HG03442 (cell line): ENCODE data around the gene ATP8A2.

Source experiments
- ATAC-seq: cut with Tn5 transposase; IDR thresholded peaks from one replicate; pipeline ENCODE4 v1.9.1; 2021; ENCODE audit warnings: mild to moderate bottlenecking, moderate library complexity; ENCODE audit not compliant: unreplicated experiment

Gene ATP8A2

GRCh38 chr13:25380741-25381324 lies 9.1 kb downstream of the ATP8A2 start:
- ATAC-seq = no peak

DNA sequence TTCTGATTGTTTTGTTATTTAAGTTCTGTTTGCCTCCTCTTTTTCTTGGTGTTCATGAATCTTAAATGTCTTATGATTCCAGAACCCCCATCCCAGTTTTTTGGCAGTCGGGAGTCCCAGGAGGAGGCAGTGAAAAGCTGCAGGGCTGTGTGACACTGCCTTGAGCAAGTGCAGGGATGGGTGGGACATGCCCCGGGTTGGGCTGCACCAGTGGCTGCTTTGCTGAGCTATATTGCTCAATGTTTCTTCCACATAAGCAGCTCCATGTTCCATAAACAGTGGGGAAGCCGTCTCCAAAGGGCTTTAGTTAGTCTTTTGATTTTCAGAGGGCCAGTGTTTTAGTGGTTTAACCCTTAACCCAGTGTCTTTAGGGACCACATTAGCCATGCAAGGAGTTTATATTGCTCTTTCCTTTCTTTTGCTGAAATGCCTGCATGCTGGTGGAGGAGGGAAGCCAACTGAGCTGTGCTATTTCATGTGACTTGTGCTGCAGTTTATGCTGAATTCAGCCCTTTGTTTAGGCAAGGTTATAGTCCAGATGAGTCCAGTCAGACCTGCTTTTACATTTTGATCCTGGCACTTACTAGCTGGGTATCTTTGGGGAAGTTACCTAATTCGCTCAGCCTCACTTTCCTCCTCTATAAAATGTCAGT lies 13.1 kb downstream of the ATP8A2 start:
- no peak for ATAC-seq

GRCh38 chr13:25391932-25392331 lies 20.2 kb downstream of the ATP8A2 start:
- no peak for ATAC-seq

GRCh38 chr13:25394402-25395060 lies 22.8 kb downstream of the ATP8A2 start:
- no peak for ATAC-seq

- no peak for ATAC-seq
Observed at GRCh38 chr13:25397763-25398162, 26.0 kb downstream of the ATP8A2 start.

DNA sequence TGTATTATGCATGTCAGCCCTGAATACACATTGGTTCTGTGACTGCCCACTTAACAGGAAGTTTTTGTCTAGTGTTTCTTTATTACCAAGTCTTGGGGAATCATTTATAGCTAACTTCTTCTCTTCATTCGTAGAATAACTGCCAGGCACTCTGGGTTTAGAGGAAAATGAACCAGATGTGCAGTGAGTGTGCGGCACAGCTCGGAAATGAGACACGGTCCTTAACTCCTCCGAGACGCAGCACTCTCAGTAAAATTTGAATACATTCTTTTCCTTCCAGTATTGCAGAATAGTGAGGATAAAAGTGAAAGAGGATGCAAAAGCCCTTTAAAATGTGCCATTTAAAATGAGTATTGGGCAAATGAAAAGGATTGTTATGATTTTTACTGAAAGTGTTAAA lies 29.2 kb downstream of the ATP8A2 start:
- no peak for ATAC-seq

GRCh38 chr13:25401958-25402357 lies 30.2 kb downstream of the ATP8A2 start:
- no peak for ATAC-seq

DNA sequence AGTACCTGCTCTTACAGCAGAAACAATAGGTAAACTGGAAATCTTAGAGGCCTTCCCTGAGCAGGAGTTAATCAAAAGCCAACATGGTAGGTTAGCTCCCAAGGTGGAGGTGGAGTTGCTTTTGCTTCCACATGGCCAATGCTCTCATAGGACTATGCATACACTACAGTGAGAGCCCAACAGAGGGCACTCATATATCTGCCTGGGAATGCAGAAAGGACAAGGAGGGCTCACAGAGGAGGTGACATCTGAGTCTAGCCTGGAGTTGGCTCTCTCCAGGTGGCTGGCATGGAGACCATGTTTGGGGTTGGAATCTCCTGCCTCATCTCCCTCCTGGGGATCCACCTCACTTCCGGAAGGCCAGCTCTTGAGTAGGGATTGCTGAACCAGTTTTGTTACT lies 34.6 kb downstream of the ATP8A2 start:
- ATAC-seq = no peak

DNA sequence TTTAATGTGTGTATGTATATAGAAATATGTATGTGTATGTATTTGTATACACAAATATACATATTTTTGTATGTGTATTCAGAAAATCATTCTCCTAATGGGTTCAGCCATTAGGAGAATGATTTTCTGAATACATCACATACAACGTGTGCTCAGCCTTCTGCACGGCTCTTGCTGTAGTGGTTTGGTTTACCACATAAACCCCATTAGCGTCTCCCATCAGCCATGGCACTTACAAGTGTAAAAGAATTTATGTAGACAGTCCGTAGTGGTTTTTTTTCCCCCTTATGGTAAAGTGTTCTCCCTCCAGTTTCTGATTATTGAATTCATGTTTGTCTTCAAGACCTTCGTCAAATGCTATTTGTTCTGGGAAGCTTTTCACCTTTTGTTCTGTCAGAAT lies 38.2 kb downstream of the ATP8A2 start:
- no peak for ATAC-seq

DNA sequence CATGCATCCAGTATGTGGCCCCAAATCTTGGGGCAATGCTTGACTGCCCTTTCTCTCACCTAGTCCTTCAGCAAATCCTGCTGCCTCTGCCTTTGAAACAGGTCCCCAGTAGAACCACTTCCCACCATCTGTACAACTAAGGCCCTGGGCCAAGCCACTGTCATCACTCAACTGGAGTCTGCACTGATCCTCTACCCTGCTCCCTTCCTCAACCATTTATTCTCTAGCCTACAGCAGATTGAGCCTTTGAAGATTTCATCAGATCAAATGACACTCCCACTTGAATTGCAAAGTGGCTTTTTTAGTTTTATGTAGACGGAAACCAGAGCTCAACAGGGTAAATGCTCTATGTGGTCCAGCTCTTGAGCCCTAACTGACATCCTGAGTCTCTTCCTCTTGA lies 43.5 kb downstream of the ATP8A2 start:
- ATAC-seq = no peak

GRCh38 chr13:25417535-25417934 lies 45.8 kb downstream of the ATP8A2 start:
- no peak for ATAC-seq

DNA sequence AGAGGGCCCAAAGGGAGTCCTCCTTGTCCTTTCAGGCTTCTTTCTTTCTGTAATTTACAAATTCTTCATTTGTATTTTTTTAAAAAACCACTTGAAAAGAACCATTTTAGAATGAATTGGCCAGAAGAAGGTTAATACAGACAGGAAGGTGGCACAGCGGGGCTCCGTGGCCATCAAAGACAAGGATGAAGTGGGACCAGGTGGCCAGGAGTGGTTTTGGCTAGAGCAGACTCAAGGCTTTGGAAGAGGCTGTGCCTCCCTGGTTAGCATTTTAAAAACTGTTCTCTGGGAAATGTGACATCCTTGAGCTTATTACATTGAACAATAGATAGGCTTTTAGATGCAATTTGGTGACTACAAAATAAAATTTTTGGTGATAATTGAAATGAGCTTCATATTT lies 48.4 kb downstream of the ATP8A2 start:
- ATAC-seq = no peak

- ATAC-seq = no peak
Observed at GRCh38 chr13:25421612-25422011, 49.8 kb downstream of the ATP8A2 start.

- ATAC-seq = no peak
Observed at GRCh38 chr13:25422153-25422552, 50.4 kb downstream of the ATP8A2 start.

DNA sequence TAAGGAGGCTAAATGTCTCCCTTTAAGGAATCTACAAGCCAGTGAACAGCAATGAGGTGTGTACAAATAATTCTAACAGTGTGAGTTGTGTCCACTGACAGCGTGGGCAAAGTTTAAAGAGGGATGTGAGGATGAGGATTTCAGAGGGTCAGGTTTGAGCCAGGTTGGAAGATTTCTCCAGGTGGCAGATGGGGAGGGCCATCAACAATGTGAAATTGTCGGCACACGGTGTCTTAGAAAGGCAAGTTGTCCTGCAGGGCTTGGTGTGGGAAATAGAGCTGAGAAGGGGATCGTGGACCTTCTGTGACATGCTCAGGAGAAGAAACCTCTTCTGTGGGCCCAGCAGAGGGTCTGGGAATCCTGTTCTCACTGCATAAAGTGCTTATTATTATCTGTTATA lies 52.1 kb downstream of the ATP8A2 start:
- no peak for ATAC-seq

DNA sequence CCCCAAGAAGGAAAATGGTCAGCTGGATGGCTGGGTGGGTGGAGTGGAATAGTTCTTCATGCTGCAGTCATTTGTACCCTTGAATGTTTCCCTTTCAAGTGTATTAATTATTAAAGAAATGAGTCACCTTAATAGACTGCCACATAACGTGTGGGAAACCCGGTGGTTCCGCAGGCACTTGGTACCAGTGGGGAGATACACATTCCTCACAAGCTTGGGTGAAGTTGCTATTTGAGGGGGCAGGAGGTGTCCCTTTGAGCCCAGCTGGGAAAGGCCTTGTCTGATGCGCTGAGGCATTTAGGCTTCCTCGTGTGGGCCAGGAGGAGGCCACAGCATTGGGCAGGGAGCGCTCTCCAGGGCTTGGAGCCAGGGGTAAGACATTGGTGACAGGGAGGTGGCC lies 57.7 kb downstream of the ATP8A2 start:
- no peak for ATAC-seq

GRCh38 chr13:25432691-25433090 lies 60.9 kb downstream of the ATP8A2 start:
- no peak for ATAC-seq

- ATAC-seq = no peak
Observed at GRCh38 chr13:25440061-25440460, 68.3 kb downstream of the ATP8A2 start.

GRCh38 chr13:25446261-25446660 lies 74.5 kb downstream of the ATP8A2 start:
- ATAC-seq = no peak

DNA sequence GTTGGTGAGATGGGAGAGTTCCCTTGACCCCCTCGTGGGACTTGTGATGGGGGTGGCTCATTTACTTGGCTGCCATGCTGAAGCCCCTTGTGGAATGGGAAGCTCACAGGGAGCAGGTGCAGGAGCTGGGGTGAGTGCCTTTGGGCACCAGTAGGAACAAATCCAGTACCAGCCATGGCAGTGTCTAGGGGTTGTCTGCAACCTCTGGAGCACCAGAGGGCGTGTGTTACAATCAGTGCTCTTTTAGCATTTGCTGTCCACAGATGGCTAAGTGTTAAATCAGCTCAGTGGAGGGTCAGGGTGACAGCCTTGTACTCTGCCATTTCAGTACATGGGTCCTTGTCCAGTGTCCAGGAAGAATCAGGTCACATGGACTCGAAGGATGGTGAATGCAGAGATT lies 75.6 kb downstream of the ATP8A2 start:
- no peak for ATAC-seq

DNA sequence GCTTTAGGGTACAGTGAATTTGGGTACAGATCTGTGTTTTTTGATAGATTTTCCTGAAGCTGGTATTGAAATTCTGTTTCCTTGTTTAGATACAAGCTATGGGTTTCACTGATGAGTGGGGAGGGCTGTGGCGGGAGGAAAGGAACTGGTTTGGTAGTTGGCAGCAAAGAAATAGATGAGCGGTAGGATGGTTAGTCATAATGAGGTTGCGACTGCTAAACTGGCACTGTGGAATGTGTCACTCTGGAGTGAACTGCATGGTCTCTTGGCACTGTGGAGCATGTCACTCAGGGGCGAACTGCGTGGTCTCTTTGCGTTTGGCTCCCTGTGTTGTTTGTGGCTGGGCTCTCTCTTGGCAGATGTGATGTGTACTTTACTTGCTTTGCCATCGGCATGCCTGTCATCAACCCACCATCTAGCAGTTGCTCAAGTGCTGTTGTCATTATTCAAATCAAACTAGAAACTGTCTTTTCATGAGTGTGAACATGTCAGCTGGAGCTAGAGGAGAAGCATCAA lies 82.1 kb downstream of the ATP8A2 start:
- ATAC-seq = no peak

GRCh38 chr13:25455146-25455545 lies 83.4 kb downstream of the ATP8A2 start:
- ATAC-seq = no peak
